Omental fat pad (tissue), 4 donors: Measurements from ENCODE around the gene TRIM28. TPM values are rescaled to one million over a fixed set of nuclear protein-coding genes. Genes with fewer than 3 reads are reported as not detected.

Experiments
- ATAC-seq: fragments of 150-250 bp; one replicate; pipeline ENCODE4 v1.9.1; 2016; ENCODE audit warnings: mild to moderate bottlenecking, moderate library complexity; ENCODE audit not compliant: low FRiP score
- DNase-seq: peaks from one replicate; pipeline ENCODE4 v3.0.0-alpha.2; 2019; ENCODE audit warnings: low spot score
- CTCF ChIP-seq, 3 donors: fragments of 450-650 bp; IDR thresholded peaks; one replicate each; pipeline ENCODE4 v1.5.1; 2016 to 2017; ENCODE audit warnings: antibody characterized with exemption in 3 of 3, mild to moderate bottlenecking in 3 of 3, moderate library complexity in 2 of 3
- total RNA-seq, 4 donors: library from RNA; depleted of rRNA; stranded (reverse); fragments of >200 nt; gene quantifications; one replicate each; pipeline ENCODE4 v1.1.0, GENCODE V29; 2016

TRIM28 gene
- total RNA-seq, 4 donors from 2014 or later: 151 to 238 (median 166) TPM

GRCh38 chr19:58566989-58567388 is 23.1 kb downstream of the TRIM28 start:
- TF ChIP-seq CTCF (IDR thresholded peaks at IDR 0.05): no peak
- ATAC-seq (no peak), DNase-seq (no peak)

GRCh38 chr19:58568453-58569130 is 24.7 kb downstream of the TRIM28 start:
- DNase-seq (no peak), ATAC-seq (no peak)
- TF ChIP-seq CTCF (IDR thresholded peaks at IDR 0.05): no peak

GRCh38 chr19:58569191-58569942 is 25.5 kb downstream of the TRIM28 start:
- DNase-seq (no peak), ATAC-seq (no peak)
- TF ChIP-seq CTCF (IDR thresholded peaks at IDR 0.05): no peak

- no peak for DNase-seq
Measured at GRCh38 chr19:58569943-58570670, 26.2 kb downstream of the TRIM28 start.

DNA sequence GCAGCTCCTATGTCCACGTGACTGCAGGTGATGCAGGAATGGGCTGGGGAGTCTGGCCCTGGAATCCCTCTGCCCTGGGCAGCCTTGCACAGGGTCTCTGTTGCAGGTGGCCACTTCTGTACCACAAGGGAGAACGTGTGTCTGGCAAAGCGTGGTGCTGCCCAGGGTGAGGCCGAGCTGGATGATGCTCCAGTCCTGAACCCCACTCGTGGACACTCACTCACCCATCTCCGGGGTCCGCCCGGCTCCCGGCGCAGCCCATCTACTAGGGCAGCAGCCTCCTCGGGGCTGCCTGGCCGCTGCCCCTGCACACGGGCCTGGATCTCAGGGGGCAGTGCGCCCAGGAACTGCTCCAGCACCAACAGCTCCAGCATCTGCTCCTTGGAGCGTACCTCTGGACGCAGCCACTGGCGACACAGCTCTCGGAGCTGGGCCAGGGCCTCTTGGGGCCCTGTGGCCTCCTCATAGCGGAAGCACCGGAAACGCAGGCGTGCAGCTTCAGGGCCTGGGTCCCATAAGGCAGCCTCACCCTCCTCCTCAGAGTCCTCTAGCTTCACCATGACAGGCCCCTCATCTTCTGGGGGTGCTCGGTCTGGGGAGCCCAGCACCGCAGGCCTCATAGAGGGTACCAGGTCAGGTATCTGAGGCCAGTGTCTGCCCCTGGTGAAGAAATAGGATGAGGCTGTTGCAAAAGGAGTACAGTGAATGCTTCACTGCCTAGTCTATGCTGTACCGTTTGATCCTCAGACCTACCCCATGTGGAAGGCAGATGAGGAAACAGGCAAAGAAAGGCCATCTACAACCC is 27.1 kb downstream of the TRIM28 start:
- no peak for TF ChIP-seq CTCF (IDR thresholded peaks at IDR 0.05)
- no peak for ATAC-seq
- no peak for DNase-seq

More at GRCh38 chr19:58569943-58570670, 26.2 kb downstream of the TRIM28 start:
- no peak for TF ChIP-seq CTCF (IDR thresholded peaks at IDR 0.05)
- no peak for ATAC-seq

DNA sequence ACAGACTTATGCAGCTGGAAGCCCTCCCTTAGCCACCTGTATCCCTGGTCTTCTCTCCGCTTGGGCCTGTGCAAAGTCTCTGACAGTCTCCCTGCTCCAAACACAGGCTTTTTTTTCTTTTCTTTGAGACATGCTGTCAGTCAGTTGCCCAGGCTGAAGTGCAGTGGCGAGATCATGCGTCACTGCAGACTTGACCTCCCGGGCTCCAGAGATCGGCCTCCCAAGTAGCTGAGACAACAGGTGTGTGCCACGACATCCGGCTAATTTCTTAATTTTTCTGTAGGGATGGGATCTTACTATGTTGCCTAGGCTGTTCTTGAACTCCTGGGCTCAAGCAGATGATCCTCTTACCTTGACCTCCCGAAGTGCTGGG is 27.7 kb downstream of the TRIM28 start:
- TF ChIP-seq CTCF (IDR thresholded peaks at IDR 0.05): no peak
- no peak for ATAC-seq
- no peak for DNase-seq
